HK-2 (cell line): ENCODE measurements around the gene CC2D2A.

Experiments
- DNase-seq: peaks from one replicate; pipeline ENCODE4 v3.0.0-alpha.2; 2018; ENCODE audit not compliant: unreplicated experiment

CC2D2A gene

GRCh38 chr4:15466596-15466995 is 3.1 kb upstream of the CC2D2A start:
- DNase-seq, result no peak

GRCh38 chr4:15470128-15470475 is 420 bp downstream of the CC2D2A start:
- DNase-seq, result no peak

GRCh38 chr4:15476396-15476795 is 6.7 kb downstream of the CC2D2A start:
- no peak for DNase-seq

DNA sequence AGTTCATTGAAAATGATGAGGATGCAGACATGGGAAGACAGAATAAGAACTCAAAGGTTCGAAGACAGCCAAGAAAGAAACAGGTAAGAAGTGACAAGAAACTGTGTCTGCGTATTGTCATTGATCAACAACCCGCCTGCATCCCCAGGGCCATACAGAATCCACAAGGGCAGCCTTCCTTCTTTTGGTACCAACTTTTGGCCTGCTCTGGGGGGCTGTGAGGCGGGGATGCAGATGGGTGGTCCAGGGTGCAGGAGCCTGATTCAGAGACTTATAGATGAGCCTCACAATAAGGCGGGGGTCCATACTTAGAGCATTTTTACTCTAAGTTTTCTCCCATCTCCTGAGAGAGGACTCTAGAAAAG is 9.0 kb downstream of the CC2D2A start:
- DNase-seq, result no peak

DNA sequence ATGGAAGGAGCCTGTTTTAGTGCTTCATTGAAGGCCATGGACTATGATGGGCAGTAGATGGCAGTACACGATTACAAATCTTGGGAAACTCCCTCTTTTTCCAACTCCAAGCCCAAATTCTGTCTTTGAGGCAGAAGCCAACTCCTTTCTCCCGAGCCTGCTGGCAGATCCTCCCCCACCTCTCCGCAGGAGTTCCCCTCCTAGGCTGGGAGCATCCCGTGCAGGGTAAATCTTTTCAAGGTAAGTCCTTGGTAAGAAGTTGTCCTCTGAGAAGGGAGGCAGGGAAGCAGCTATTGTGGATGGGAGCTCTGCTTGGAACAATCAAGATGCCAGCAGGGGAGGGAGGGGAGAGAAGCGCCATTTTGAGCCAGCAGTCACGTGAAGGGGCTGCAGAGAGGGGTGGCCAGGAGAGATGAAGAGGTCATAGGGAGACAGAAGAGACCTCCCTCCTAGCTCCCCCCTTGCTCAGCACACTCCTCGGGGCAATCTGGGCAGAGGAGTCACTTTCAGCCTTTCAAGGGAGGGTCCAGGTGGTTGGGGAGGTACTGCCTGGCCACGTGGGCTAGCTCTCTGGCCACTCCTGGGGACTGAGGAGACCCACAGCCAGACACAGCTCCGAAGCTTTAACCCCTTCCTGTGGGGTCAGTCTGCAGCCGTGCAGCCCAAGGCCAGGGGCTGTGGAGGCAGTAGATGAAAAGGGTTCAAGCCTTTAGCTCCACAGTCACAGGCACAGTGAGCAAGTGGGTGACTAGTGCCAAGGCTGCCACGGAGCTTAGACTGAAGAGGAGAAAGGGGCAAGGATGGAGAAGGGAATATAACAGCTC is 9.6 kb downstream of the CC2D2A start:
- peak; percentile 65 for DNase-seq

- no peak for DNase-seq
These were observed 10.2 kb downstream of the CC2D2A start for GRCh38 chr4:15479913-15480185.

GRCh38 chr4:15481961-15482745 is 12.5 kb downstream of the CC2D2A start:
- DNase-seq, result no peak

DNA sequence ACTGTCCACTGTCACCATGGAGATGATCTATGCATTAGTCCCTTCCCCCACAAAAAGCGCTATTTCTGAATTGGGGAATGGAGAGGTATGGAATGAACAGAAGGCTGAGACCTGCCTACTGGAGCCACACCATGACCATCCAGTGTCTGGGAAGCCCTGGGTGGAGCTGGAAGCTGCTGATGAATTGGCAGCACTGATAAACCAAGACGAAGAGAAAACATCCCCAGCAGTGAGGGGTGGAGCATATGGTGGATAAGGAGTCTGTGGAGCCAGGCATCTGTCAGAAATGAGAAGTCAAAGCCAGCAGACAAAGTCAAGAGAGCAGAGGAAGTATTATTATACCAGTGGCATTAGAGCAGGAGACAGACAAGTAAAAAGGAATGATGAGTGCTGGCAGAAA is 13.2 kb downstream of the CC2D2A start:
- DNase-seq, result no peak

- DNase-seq, result no peak
These were observed 18.5 kb downstream of the CC2D2A start for GRCh38 chr4:15488136-15488535.

GRCh38 chr4:15488658-15489470 is 19.2 kb downstream of the CC2D2A start:
- no peak for DNase-seq

DNA sequence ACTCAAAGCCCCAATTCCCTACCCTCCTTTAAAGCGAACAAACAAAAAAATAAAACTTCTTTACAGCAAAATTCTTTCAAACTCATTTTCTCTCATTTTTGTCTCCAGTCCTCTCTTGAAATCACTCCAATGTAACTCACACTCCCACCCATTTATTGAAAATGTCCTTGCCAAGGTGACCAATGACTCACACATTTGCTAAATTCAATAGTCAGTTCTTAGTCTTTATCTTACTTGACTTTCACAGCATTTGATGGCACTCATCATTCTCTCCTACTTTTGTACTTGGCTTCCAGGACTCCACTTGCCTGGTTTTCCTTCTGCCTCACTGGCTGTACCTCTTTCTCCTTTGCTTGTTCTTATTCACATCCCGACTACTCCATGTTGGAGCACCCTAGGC is 19.9 kb downstream of the CC2D2A start:
- no peak for DNase-seq

- no peak for DNase-seq
These were observed 23.7 kb downstream of the CC2D2A start for GRCh38 chr4:15493411-15493810.

GRCh38 chr4:15495621-15496020 is 25.9 kb downstream of the CC2D2A start:
- DNase-seq, result no peak

DNA sequence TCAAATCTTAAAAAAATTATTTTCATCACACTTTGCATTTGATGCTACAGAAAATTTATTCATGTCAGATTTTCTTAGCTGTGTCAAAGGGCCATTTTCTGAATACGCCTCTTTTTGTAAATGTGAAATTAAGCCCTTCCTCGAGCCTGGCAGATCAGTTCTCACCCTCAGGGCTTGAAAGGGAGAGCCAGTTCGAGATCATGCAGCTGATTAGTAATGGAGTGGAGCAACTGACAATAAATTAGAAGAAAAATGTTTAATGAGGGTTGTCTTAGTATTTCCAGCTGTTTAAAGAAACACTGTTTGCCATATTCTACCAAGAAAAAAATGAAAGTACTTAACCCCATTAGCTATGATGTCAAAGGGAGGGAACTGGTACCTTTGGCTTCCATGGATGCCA is 28.7 kb downstream of the CC2D2A start:
- no peak for DNase-seq

DNA sequence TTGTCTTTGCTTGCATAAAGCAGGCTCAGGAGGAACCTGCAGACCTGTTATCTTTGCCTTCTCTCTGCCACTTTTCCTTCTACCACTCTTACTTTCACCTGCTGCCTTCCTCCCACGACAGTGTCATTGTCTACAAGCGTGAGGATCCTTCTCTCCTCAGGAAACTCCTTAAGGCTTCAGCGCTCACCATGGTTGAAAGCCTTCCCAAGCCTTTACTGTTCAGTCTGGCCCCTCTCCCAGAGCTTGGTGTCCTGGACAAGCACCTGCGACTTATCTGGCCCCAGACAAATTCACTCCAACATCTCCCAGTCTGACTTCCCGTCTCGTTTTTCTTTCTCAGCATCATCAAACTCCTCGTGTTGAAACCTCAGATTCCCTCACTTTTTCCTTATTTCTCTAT is 31.0 kb downstream of the CC2D2A start:
- no peak for DNase-seq

- no peak for DNase-seq
These were observed 32.3 kb downstream of the CC2D2A start for GRCh38 chr4:15501941-15502340.

GRCh38 chr4:15502384-15502783 is 32.7 kb downstream of the CC2D2A start:
- no peak for DNase-seq

- no peak for DNase-seq
These were observed 34.4 kb downstream of the CC2D2A start for GRCh38 chr4:15504041-15504440.

DNA sequence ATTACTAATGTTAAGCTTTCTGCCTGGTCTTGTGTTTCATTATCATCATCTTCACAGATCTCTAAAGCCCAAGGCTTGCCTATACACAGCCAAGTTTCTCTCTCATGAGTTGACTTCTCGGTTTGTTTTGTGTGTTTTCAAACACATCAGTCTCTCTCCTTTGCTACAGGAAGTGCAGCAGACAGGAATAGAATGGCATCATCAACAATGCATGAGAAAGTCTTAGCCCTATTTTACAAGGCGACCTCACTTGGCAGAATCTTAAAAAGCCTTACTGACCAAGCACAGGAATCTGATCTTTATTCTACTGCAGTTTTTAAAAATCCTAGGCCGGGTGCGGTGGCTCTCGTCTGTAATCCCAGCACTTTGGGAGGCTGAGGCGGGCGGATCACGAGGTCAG is 36.8 kb downstream of the CC2D2A start:
- DNase-seq, result no peak

DNA sequence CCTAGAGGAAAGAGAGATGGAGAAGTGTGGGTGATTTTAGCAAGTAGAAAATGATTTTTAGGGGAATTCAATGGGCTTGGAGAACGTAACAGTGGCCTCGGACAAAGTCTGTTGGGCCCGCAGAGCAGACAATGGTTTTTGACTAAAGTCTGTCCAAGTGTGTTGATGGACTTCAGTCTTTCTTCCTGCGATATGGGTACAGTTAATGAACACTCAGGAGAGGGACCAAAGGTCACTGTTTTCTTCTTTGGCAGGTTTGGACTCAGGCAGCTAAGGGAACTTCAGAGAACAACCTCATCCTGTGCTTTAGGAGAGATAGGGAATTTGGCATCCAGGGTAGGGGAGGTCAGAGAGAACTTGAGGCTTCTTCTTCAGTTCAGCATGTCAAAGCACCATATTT is 38.0 kb downstream of the CC2D2A start:
- DNase-seq, result no peak

GRCh38 chr4:15510961-15511360 is 41.3 kb downstream of the CC2D2A start:
- DNase-seq, result no peak

GRCh38 chr4:15513545-15513944 is 43.9 kb downstream of the CC2D2A start:
- no peak for DNase-seq

DNA sequence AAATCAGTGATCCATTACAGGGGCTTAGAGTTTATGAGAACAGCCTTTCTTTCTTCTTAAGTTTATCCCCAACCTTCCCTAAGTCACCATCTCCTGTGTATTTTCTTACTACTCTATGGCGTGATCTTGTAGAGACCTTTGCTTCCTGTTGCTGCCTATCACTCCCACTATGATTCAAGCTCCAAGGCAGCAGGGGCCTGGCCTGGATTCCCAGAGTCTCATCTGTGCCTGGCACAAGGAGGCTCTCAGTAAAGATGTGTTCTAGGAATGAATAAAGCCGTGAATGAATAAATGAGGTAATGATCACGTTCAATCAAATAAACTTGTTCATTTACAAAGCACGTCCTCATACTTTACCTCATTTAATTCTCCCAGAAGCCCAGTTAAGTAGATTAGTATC is 45.4 kb downstream of the CC2D2A start:
- DNase-seq, result no peak
